Non-pigmented ciliary epithelial cell (primary cell): ENCODE measurements around the gene YAE1.

Experiments used
- DNase-seq: peaks from one replicate; pipeline ENCODE4 v3.0.0-alpha.2; 2010; ENCODE audit warnings: low read depth

YAE1 gene

DNA sequence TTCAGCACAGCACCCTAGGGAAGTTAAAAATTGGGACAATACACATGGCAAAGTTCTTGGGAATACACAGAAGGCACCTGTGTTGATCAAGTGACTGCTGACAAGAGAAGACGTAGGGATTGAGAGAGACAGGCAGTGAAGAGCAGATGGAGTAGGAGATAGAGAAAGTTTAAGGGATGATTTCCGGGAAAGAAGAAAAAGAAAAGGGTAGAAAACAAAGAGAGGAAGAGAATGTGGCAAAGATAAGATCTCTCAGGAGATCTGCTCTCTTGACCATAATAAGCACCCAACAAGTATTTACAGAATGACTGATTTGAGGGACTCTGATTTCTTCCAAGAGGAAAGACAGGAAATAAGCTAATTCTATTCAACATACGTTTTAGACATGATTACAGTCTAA, 42.1 kb downstream of the YAE1 start:
- no peak for DNase-seq

DNA sequence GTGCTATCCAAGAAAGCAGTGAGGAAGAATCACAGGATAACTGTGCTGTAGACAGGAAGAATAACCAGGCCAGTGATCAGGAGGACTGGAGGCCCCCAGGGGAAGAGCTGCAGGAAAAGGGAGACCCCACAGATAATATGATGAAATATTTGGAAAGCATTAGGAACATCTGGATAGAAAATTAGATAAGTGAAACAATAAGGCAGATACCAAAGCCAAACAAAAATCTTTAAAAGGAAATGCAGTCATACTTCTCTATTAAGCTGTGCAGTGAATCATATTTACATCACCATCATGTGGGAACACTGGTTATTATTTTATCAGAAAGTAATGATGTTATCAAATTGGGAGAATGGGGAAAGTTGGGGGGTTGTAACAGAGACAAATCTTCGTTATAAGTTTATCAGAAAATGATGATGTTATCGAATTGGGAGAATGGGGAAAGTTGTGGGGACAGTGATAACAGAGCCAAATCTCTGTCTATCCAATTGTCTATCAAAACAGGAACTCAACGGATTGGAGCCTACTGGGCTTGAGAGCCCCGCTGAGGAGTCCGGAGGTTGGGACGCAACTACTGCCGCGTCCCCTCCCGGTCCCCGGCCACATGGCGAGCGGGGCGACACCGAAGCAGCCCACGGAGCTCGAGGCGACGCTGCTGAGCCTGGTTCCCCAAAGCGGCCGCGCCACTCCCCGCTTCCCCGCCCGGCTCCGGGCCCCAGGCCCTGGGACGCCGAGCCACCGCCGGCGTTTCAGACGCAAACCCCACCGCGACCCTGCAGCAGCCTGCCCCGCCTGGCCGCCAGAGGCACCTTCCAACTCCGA, 43.1 kb downstream of the YAE1 start:
- no peak for DNase-seq

DNA sequence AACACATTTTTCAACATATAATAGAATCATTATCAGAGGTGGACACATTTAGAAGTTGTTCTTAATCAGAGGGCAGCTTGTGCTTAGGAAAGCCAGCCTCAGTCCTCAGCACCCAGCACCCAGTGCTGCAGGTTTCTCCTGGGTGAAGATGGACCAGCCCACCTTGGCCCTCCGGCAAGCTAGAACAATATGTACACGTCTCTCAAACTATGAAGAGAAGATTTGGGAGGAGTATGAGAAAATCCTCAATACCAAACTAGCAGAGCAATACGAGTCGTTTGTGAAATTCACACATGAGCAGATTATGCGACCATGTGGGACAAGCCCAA, 43.7 kb downstream of the YAE1 start:
- DNase-seq, result no peak

DNA sequence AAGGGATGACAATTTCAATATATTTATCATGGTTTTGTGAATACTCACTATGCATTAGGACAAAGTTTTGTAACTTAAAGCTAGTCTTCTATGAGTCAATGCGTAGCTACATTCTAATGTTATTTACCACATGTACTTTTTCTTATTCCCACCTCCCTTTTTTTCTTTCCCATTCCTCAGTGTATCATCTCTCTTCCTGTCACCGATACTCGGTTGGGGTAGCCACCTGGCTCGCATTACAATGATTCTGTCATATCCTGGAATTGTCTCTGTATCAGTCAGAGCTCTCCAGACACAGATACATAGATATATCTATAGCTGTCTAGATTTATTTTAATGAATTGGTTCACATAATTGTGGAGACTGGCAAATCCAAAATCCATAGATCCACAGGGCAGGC, 47.4 kb downstream of the YAE1 start:
- DNase-seq, result peak; percentile 44

DNA sequence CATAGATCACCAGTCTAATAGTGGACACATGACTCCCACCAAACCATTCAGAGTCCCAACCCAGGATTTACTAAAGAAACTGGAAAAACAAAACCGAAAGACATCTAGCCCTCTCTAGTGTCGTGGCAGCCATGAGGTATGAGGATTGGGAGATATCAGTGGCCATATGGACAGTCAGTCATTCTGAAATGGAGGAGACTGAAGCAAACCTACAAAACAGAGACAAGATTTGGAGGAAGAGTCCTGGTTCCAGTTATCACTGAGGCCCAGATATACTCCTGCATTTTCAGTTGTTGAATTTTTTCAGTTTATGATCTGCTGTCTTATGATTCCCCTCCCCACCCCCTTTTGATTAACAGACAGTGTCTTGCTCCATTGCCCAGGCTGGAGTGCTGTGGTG, 48.1 kb downstream of the YAE1 start:
- no peak for DNase-seq

DNA sequence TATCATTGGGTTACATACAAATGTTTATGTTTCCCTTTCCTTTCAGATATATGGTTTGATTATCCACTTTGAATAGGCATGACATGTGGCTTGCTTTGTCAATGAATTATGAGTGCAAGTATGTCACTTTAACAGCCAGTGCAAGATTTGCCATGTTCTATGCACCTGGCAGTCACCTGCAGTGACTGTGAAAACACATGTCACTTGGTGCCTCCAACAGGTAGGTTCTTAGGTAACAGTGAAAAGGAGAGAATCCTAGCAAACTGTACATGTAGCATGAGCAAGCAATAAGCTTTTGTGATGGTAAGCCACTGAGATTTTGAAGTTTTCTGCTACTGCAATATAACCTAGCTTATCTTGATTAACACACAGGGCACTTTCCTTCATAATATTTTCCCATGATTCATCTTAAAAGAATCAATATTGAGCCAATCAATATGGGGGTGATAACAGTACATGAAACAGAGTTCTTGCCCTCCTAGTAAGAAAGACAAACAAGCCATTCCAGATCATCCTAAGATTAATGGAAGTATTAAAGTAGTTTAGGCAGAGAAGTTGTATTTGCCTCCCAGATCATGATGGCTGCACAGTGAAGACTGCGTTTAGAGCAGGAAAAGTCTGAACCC, 49.3 kb downstream of the YAE1 start:
- no peak for DNase-seq

DNA sequence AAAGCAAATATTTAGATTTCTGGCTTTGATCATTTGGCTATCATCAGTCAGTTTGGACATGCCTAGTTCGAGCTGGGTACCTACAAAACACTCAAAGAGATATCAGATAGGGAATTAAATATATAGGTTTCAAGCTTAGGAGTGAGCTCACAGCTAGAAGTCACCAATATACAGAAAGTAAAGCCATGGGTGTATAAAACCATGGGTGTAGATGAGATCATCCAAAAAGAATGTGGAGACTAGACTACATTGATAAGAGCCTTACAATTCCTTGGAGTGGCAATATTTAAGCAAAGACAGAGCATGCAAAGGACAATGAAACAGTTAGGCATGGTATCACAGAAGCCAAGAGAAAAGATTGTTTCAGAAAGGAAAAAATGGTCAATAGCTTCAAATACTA, 49.9 kb downstream of the YAE1 start:
- peak; percentile 43 for DNase-seq

DNA sequence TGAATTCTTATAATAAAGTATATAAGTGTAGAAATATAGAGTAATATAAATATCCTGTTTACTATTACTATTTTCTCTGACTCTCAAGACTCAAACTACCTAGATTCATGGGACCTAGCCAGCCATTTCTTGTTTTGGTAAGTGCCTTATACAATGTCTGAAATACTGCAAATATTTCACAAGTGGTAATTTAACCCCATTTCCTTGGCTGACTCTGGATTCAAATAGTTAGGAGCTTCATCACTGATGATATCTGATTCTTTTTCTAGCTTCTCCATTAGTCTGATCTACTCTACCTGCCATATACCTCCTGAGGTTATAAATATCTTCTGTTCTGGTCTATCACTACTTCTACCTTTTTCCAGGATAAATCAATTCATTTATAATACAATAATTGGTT, 50.8 kb downstream of the YAE1 start:
- DNase-seq, result no peak

DNA sequence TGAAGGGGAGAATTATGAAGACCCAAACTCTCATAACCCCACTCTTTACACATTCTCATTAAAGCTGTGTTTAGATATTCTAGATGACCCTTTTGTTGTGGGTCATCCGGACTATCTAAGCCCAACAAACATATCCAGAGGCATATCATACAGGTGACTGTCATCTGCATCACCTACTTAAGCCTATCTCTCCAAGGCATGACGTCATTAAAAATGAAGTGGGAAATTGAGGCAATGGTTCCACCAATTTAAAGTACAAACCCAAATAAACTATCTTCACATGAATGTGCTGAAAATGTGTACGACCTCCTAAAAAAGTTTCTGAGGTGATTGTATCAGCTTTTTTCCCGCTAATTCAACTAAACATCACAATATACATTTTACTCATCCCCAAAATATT, 52.7 kb downstream of the YAE1 start:
- DNase-seq, result no peak

DNA sequence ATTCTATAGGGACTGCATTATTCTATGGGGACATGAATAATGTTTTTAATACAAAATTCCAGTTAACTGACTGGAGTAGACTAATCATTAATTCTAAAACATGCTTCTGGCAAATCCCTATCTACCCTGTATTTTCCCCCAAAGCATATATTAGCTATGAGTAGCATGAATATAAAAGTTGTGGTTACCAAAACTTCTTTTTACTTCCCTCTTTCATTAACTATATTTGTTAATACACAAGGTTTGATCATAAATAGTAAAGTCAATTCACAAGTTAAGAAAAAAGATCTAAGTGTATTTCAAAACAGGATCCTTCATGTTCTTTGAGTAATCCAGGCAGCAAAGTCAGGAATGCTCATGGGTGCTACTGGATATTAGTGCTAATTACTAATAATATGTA, 54.3 kb downstream of the YAE1 start:
- DNase-seq, result no peak

DNA sequence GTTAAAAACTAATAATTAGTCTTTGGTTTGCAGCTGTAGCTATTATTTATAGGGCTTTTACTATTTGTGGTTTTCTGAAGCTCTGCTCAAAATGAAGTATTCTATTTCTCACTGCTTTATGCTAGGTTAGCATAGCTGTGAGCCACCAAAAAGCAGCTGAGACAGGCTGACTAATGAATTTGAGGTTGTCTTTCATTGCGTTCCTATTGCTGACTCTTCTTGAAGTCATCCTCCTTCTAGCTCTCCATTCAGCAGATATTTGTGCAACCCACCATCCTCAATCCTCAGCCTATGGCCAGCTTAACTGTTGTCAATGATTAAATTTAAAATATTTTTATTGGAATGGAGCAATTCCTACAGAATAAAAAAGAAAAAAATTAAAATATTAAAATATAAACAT, 55.1 kb downstream of the YAE1 start:
- DNase-seq, result peak; percentile 92

DNA sequence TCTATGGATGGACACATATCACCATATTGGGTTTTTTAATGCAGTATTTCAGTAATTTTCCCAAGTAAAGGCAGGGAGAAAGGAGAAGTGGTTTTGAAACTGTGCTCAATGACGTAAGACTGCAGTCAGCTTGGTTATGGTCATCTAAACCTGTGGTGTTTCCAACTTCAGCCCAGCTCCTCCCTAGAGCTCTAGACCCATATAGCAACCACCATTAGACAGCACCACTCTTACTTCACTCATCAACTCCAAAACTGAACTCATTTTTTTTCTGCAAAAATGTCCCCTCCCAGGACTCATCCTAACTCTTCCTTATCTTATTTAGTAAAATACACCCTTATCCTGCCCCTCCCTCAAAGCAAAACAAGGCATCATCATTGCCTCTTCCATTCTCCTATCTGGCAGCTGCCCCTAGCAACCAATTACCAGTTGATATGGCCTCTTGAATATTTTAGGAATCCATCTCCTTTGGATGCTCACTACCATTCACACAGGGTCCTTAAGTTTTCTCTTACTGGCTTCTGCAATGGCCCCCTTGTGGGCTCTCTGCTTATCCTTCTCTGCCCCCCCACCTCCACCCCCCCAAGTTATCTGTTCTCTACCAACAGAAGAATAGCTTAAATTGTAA, 55.7 kb downstream of the YAE1 start:
- DNase-seq, result no peak
